ENCODE data around the gene APBB2.

DNA sequence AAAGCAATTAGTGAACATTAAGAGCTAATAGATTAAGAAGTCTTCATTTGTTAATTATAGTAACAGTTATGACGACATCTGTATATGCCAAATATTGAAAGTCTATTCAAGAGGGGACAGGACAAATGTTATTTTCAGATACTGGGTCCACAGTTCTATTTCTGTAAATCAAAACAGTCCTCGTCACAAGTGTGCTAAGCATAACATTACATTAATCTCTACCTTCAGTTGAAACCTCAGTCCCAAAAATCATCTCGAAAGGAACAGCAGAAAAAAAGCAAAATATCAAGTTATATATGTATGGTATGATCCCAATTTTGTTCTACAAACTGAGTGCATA, 70.3 kb downstream of the APBB2 start:
- TF ChIP-seq CTCF (IDR thresholded peaks at IDR 0.05) = no peak
- TF ChIP-seq POLR2A (IDR thresholded peaks at IDR 0.05) = no peak
